HG03457 (cell line): ENCODE measurements around the gene NRP2.

Experiments used
- ATAC-seq: cut with Tn5 transposase; IDR thresholded peaks from one replicate; pipeline ENCODE4 v1.9.1; 2021; ENCODE audit warnings: moderate number of reproducible peaks; ENCODE audit not compliant: unreplicated experiment

The NRP2 gene

GRCh38 chr2:205728366-205728765 lies 46.1 kb downstream of the NRP2 start:
- ATAC-seq, result no peak

- ATAC-seq, result no peak
Observed at GRCh38 chr2:205730191-205730590, 47.9 kb downstream of the NRP2 start.

- no peak for ATAC-seq
Observed at GRCh38 chr2:205730701-205731582, 48.6 kb downstream of the NRP2 start.

GRCh38 chr2:205731583-205731981 lies 49.3 kb downstream of the NRP2 start:
- no peak for ATAC-seq

- no peak for ATAC-seq
Observed at GRCh38 chr2:205732314-205732713, 50.0 kb downstream of the NRP2 start.

GRCh38 chr2:205733082-205733481 lies 50.8 kb downstream of the NRP2 start:
- ATAC-seq, result no peak

- no peak for ATAC-seq
Observed at GRCh38 chr2:205733648-205734047, 51.3 kb downstream of the NRP2 start.

GRCh38 chr2:205734436-205735037 lies 52.2 kb downstream of the NRP2 start:
- no peak for ATAC-seq

- ATAC-seq, result no peak
Observed at GRCh38 chr2:205738117-205738968, 56.0 kb downstream of the NRP2 start.

- no peak for ATAC-seq
Observed at GRCh38 chr2:205739620-205740019, 57.3 kb downstream of the NRP2 start.

- ATAC-seq, result no peak
Observed at GRCh38 chr2:205740381-205740780, 58.1 kb downstream of the NRP2 start.

GRCh38 chr2:205741256-205741978 lies 59.1 kb downstream of the NRP2 start:
- ATAC-seq, result no peak

GRCh38 chr2:205743137-205743536 lies 60.8 kb downstream of the NRP2 start:
- ATAC-seq, result no peak

- no peak for ATAC-seq
Observed at GRCh38 chr2:205744074-205744591, 61.8 kb downstream of the NRP2 start.

- ATAC-seq, result no peak
Observed at GRCh38 chr2:205745661-205746419, 63.5 kb downstream of the NRP2 start.

GRCh38 chr2:205746420-205746785 lies 64.1 kb downstream of the NRP2 start:
- no peak for ATAC-seq

GRCh38 chr2:205747829-205748386 lies 65.6 kb downstream of the NRP2 start:
- no peak for ATAC-seq

GRCh38 chr2:205748639-205749038 lies 66.3 kb downstream of the NRP2 start:
- ATAC-seq, result no peak

- no peak for ATAC-seq
Observed at GRCh38 chr2:205749078-205749477, 66.8 kb downstream of the NRP2 start.

GRCh38 chr2:205750797-205751196 lies 68.5 kb downstream of the NRP2 start:
- no peak for ATAC-seq
